ENCODE data around the gene TRMT44. TPM values are rescaled to one million over a fixed set of nuclear protein-coding genes. Genes with fewer than 3 reads are reported as not detected.
"Not testable (repeated sequence)": the region's sequence is repeated elsewhere in the genome, so short reads cannot be mapped to it uniquely, and the experiment has no call there.

TRMT44 gene
- total RNA-seq, 1 donor from 2014 or later, result 22.7 TPM

GRCh38 chr4:8478801-8479744 lies 38.5 kb downstream of the TRMT44 start:
- intact Hi-C loops (cut with micrococcal nuclease), result no loop called here

- intact Hi-C loops (cut with micrococcal nuclease), result no loop called here
Observed at GRCh38 chr4:8480221-8480620, 39.6 kb downstream of the TRMT44 start.

- intact Hi-C loops (cut with micrococcal nuclease), result not testable (repeated sequence)
Observed at GRCh38 chr4:8486643-8487042, 46.1 kb downstream of the TRMT44 start.

GRCh38 chr4:8488791-8489369 lies 48.3 kb downstream of the TRMT44 start:
- intact Hi-C loops (cut with micrococcal nuclease), result no loop called here

DNA sequence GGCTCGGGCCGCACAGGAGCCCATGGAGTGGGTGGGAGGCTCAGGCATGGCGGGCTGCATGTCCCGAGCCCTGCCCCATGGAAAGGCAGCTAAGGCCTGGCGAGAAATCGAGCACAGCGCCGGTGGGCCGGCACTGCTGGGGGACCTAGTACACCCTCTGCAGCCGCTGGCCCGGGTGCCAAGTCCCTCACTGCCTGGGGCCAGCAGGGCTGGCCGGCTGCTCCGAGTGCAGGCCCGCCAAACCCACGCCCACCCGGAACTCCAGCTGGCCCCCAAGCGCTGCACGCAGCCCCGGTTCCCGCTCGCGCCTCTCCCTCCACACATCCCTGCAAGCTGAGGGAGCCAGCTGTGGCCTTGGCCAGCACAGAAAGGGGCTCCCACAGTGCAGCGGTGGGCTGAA lies 50.9 kb downstream of the TRMT44 start:
- intact Hi-C loops (cut with micrococcal nuclease), result not testable (repeated sequence)

GRCh38 chr4:8492174-8492573 lies 51.6 kb downstream of the TRMT44 start:
- intact Hi-C loops (cut with micrococcal nuclease), result no loop called here

- intact Hi-C loops (cut with micrococcal nuclease), result no loop called here
Observed at GRCh38 chr4:8493484-8493883, 52.9 kb downstream of the TRMT44 start.

GRCh38 chr4:8494218-8494617 lies 53.6 kb downstream of the TRMT44 start:
- intact Hi-C loops (cut with micrococcal nuclease), result no loop called here

DNA sequence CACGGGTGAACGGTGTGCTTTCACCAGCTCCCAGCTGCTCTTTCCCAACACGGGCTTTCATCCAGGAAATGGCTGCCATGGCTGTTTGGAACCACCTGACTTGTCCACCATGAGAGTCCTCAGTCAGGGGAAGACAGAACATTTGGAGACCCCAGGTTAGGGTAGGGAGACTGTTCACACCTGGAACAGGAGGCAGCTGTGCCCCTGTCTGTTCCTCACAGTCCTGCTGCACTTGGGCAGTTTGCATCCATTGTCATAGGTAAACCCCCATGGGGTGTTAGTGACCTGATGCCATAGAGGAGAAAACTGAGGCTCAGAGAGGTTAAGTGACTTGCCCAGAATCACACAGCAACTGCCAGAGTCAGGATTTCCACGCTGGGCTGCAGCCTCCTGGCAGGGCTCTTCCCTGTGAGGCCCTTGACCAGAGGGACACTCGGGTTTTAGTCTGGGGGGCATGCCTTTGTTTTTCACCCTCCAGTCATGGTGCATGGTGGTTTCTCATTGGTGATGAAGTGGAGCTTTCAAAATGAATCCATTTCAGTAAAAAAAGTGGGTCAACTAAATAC lies 54.5 kb downstream of the TRMT44 start:
- intact Hi-C loops (cut with micrococcal nuclease), result no loop called here

DNA sequence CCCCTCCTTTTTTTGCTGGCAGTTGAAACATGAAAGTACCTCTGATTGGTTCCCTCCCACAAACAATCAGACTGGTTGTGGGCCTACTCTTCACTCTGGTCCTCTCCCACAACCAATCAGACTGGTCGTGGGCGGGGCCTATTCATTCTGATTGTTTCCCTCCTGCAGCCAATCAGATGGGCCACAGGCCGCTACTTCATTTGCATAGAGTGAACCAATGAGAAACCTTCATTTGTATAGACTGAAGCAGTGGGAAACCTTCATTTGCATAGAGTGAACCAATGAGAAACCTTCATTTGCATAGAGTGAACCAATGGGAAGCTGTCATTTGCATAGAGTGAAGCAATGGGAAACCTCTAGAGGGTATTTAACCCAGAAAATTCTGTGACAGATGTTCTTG lies 55.2 kb downstream of the TRMT44 start:
- intact Hi-C loops (cut with micrococcal nuclease), result no loop called here

DNA sequence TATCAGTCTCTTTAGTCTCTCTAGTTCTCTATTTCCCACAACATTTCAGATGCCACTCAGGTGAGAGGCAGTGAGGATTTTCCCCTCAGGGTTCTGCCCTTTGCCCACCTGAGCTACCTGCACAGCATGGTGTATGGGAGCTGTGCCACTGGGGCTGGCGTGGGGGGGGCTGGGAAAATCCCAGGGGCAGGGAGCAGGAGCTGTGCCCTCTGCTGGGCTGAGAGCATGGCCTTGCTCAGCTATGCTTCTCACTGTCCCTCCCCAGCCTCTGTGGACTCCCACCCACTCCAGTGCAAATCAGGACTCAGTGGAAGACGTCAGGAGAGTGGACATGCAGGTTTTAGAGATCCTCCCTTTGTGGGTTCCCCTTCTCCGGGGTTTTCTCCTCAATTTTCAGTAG lies 57.2 kb downstream of the TRMT44 start:
- intact Hi-C loops (cut with micrococcal nuclease), result no loop called here

DNA sequence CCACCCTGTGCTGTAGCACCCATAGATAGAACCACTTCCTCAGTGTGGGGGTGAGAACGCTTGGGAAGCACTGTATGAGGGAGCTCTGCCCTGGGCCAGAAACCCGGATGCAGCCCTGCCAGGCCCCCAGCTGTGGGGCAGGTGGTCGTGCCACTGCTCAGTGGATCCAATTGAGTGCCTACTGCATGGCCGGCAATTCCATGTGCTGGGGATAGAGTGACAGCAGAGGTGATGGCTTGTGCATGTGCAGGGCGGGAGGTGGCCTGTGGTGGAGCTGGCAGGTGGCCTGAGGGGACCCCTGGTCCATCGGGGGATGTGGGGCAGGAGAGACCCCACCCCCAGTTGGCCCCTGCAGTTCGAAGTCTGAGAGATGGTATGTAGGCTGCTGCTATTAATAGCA lies 60.4 kb downstream of the TRMT44 start:
- intact Hi-C loops (cut with micrococcal nuclease), result no loop called here

DNA sequence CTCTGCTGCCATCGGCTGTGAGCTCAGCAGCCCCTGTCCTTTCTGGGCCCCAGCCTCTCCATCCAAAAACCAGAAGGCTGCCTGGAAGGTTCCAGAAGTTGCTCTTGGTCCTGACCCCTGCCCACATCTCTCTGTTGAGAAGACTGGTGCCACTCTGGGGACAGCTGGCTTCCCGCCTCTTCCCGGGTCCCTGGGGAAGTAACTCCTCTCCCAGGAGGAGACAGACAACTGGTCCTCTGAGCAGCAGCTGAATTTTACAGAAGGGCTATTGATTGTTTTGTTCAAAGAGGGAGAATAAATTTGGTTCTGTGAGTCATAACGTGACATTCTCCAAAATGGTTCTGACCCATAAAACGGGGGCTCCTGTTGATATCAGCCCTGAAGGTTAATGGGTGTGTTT lies 61.2 kb downstream of the TRMT44 start:
- intact Hi-C loops (cut with micrococcal nuclease), result no loop called here

DNA sequence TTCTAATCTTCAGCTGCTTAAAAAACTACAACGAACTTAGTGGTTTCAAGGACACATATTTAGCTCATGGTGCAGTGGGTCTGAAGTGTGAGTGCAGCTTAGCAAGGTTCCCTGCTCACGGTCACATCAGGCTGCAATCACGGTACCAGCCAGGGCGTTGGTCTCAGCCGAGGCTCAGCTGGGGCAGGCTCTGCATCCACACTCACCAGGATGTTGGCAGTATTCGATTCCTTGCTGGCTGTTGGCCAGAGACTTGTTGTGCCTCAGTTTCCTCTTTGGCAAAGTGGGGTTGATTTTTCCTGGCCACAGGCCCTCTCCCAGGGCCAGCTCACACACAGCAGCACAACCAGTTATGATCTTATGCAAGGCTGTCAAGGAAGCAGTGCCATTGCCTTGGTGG lies 61.8 kb downstream of the TRMT44 start:
- intact Hi-C loops (cut with micrococcal nuclease), result no loop called here

DNA sequence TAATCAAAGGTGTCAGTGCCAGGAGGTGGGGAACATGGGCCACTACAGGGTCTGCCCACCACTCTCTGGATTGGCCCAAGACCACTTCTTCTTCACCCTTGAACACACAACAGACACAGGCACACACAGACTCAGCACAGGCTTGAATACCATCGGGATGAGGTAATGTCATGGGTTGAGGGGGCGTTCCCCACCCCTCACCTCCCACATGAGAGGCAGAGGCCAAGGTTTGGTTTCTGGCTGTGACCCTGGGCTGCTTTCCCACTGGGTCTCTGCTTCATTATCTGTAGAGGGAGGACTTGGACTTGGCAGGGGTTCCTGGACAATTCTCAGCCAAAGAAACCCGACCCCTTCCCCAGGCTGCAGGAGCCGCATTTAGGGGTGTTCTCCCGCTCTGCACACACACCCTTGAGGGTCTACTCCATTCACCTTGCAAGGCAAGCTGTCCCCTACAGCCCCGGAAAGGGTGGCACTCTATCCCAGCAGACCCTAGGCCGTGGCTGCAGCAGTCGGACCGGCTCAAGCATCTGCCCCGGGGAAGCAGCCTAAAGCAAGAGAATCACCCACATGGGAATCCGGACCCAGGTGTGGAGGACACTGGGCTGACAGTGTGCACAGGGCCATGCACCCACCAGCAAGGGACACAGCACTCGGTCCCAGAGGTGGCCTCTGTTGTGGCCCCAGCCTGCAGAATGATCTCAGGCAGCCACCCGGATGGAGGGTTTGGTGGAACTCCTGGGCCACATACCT lies 62.4 kb downstream of the TRMT44 start:
- intact Hi-C loops (cut with micrococcal nuclease), result no loop called here

DNA sequence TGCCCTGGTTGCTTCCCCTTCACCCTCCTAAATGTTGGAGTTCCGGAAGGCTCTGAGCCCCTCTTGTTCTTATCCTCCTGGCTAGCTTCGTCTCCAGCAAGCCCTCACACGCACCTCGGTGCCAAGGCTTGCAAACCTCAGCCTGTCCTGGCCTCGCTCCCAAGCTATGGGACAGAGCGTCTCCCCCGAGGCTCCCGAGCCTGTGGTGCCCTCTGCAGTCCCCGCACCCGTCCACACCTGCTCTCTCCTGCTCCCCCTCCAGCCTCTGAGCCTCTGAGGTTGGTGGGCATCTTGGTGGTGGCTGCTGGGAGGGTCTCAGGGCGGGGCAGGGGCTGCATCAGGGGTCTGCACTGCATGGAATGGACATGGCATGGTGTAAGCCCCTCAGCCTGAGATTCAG lies 63.2 kb downstream of the TRMT44 start:
- intact Hi-C loops (cut with micrococcal nuclease), result no loop called here

DNA sequence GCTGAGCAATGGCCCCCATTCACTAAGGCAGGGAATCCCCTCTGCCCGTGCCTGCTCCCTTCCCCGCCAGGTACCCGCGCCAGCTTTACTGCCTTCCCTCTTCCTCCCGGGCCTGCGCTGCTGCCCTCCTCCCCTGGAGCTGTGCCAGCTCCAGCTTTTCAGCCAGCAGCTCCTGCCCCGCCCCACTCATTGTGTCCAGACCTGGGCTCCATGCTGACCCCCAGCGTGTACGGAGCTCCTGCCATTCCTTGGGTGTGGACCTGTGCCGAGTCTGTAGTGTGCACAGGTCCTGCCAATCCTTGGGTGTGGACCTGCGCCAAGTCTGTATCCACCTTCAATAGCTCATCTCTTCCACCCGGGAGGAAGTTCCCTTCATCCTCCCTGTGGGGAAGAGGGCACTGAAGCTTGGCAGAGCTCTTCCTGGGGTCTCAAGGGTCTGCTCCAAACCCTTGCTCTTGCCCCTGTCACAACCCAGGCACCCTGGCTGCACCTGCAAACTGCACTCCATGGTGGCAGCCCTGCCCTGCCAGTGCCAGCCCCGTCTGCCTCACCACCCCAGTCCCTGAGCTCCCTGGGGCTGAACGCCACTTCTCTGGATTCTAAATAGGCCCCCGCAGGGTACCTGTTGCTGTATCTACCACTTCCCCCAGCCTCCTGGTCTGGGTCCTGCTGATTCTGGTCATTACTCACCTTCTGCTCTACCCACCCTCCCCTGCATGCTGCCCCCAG lies 63.9 kb downstream of the TRMT44 start:
- intact Hi-C loops (cut with micrococcal nuclease), result no loop called here

DNA sequence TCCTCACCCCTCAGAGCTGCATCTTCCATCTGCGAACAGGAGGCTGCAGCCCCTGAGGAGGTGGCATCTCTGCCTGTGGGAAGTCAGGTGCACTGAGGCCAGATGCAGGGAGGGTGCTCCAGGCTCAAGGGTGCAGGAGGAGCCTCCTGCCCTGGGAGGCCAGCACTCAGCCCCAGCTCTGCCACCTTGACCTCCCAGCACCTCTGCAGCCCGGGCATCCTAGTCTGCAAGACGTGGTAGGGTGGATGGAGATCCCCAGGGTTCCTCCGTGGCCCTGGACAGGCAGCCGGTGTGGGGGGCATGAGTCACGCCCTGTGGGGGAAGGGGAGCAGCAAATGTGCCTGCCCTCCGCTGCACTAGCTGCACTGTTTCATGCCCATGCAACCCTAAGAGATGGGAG lies 64.7 kb downstream of the TRMT44 start:
- intact Hi-C loops (cut with micrococcal nuclease), result no loop called here

GRCh38 chr4:8506006-8506372 lies 65.4 kb downstream of the TRMT44 start:
- intact Hi-C loops (cut with micrococcal nuclease), result no loop called here

DNA sequence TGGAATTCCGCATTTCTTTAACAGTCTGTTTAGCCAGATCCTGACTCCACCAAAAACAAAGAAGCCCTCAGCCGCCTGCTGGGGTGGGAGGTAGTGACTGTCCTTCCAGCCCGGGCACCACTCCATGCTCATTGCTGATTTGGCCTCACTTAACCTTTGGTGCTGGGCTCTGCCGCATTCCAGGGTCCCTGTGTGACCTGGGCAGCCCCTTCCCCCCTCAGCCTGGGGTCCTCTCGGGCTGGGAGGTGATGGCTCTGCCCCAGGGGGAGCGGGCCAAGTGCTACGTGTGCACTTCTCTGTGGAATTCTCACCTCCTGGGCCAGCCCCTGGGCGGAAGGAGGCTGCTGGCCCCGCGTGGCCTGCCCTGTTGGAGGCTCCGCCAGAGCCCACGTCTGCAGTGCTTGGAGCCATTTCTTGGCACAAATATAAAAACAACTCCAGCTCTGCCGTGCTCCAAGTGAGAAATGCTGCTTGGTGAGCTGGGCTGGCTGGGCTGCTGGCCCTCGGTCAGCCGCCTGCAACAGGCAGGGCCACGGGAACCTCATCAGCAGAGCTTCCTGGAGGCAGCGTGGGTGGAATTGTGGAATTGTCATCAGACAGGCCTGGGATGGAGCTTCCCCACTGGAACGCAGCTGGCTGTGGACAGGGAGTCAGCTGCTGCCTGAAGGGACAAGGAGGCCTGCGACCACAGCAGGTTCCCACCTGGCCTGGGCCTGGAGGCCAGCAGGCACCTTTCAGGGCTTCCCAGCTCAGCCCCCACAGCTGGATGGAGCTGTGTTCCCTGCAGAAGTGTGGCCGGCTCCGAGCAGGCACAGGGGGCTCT lies 66.0 kb downstream of the TRMT44 start:
- intact Hi-C loops (cut with micrococcal nuclease), result no loop called here

All from T-helper 2 cell treated with Interferon-gamma antibody and Interleukin-4, amounts not matched to agents 100 ng/mL and 5 ng/mL, for 36 hours (primary cell).